ENCODE data around the gene DRD2.

DNA sequence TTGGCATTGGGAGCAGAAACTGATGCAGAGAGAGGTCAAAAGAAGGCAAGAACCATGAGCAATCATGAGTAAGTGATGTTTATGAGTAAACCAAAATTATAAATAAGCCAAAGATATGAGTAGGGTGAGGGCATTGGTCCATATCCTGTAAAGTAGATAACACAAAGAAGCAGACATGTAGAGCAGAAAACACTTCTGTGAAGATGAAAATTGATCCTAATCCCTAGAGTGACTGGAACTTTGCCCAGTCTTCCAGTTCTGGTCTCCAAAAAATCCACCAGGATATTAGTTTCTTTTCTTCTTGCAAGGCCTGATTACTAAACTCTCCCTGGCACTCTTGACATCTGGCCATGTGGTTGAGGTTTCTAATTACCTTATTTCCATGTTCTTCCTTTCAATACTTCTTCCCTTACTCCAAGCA, 13.7 kb upstream of the DRD2 start:
- TF ChIP-seq CTCF (IDR thresholded peaks at IDR 0.05; ENCODE audit: insufficient read depth, low read length, poor library complexity, severe bottlenecking) (no peak), EZH2phosphoT487 (conservative IDR thresholded peaks at IDR 0.05; ENCODE audit: low read length) (no peak)
